Erythroblast (primary cell): ENCODE results near the gene SZT2.

Experiments used
- GATA1 ChIP-seq: IDR thresholded peaks from 2 replicates; pipeline ENCODE4 v1.6.1; 2011; ENCODE audit warnings: low read depth, mild to moderate bottlenecking, control low read depth, low read length, moderate library complexity
- POLR2A ChIP-seq: IDR thresholded peaks from 2 replicates; pipeline ENCODE4 v1.6.1; 2011; ENCODE audit warnings: mild to moderate bottlenecking, low read length

DNA sequence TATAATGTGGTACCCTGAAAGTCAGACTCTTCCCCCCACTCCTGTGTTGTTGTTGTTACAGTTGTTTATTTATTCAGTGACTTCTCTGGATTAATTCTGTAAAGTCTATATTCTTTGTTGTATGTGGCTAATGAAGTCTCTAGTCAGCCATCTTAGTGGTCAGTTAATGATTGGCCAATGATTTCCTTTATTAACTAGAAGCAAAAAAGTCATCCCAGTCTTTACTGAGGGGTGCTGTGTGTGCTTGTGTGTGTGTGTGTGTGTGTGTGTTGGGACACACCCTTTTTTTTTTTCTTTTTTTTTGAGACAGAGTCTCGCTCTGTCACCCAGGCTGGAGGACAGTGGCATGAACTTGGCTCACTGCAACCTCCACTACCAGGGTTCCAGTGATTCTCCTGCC, 101.4 kb downstream of the SZT2 start:
- TF ChIP-seq POLR2A (no peak), GATA1 (no peak)
